HG03175 (cell line): ENCODE measurements around the gene GNPTG.
A peak's percentile ranks its signal among the peaks of the same experiment; 100 is the strongest.

Experiments
- ATAC-seq: cut with Tn5 transposase; IDR thresholded peaks from one replicate; pipeline ENCODE4 v1.9.1; 2021; ENCODE audit warnings: mild to moderate bottlenecking, moderate library complexity; ENCODE audit not compliant: unreplicated experiment

The GNPTG gene

GRCh38 chr16:1333149-1333812 lies 18.4 kb upstream of the GNPTG start, which contains the start of gene BAIAP3:
Gene BAIAP3 (plus strand): TSS chr16:1333645. CDS start chr16:1338550, 4,905 bp downstream.
- no peak for ATAC-seq

GRCh38 chr16:1333854-1334700 lies 17.7 kb upstream of the GNPTG start:
- ATAC-seq: no peak

- no peak for ATAC-seq
Measured at GRCh38 chr16:1334739-1335138, 17.0 kb upstream of the GNPTG start.

GRCh38 chr16:1335211-1335971 lies 16.3 kb upstream of the GNPTG start:
- ATAC-seq: no peak

GRCh38 chr16:1335996-1336395 lies 15.7 kb upstream of the GNPTG start:
- no peak for ATAC-seq

GRCh38 chr16:1336619-1337018 lies 15.1 kb upstream of the GNPTG start:
- no peak for ATAC-seq

GRCh38 chr16:1337486-1337885 lies 14.2 kb upstream of the GNPTG start:
- no peak for ATAC-seq

- ATAC-seq: no peak
Measured at GRCh38 chr16:1338119-1338730, 13.5 kb upstream of the GNPTG start.

GRCh38 chr16:1338855-1339675 lies 12.7 kb upstream of the GNPTG start:
- no peak for ATAC-seq

GRCh38 chr16:1340730-1341494 lies 10.8 kb upstream of the GNPTG start:
- ATAC-seq: no peak

GRCh38 chr16:1341495-1342420 lies 10.0 kb upstream of the GNPTG start:
- no peak for ATAC-seq

GRCh38 chr16:1342526-1343427 lies 9.0 kb upstream of the GNPTG start:
- ATAC-seq: peak; percentile 82

- ATAC-seq: no peak
Measured at GRCh38 chr16:1343428-1344242, 8.1 kb upstream of the GNPTG start.

- ATAC-seq: no peak
Measured at GRCh38 chr16:1344499-1344898, 7.2 kb upstream of the GNPTG start.

GRCh38 chr16:1345087-1345486 lies 6.6 kb upstream of the GNPTG start:
- no peak for ATAC-seq

GRCh38 chr16:1345651-1346421 lies 5.9 kb upstream of the GNPTG start:
- ATAC-seq: no peak
